ENCODE data around the gene ARF4. TPM values are rescaled to one million over a fixed set of nuclear protein-coding genes. Genes with fewer than 3 reads are reported as not detected.
"Not testable (repeated sequence)": the region's sequence is repeated elsewhere in the genome, so short reads cannot be mapped to it uniquely, and the experiment has no call there.

ARF4 gene
- total and polyA plus RNA-seq, 10 of the 15 experiments (the other 5 are each of a cell fraction or from before 2014, with no cell fraction given): 66.2 to 283 (median 128) TPM

DNA sequence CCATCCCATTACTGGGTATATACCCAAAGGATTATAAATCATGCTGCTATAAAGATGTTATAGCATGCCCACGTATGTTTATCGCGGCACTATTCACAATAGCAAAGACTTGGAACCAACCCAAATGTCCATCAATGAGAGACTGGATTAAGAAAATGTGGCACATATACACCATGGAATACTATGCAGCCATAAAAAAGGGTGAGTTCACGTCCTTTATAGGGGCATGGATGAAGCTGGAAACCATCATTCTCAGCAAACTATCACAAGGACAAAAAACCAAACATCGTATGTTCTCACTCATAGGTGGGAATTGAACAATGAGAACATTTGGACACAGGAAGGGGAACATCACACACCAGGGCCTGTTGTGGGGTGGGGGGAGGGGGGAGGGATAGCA is 14.7 kb upstream of the ARF4 start:
- H3K27me3 ChIP-seq (replicated peaks in 1 of 2; ENCODE audit: control insufficient read depth in 2 of 2, insufficient read depth in 2 of 2, low read length in 1 of 2); H3K27ac ChIP-seq (ENCODE audit: control insufficient read depth, insufficient read depth); in situ Hi-C loops (cut with MboI); RAD21 ChIA-PET (ENCODE audit: unreplicated experiment); H3K4me3 ChIP-seq; H4K20me1 ChIP-seq (ENCODE audit: control insufficient read depth, insufficient read depth); DNase-seq (ENCODE audit: low read depth, low spot score); H3K4me1 ChIP-seq (ENCODE audit: control insufficient read depth, insufficient read depth, low read length); H3K36me3 ChIP-seq (ENCODE audit: control insufficient read depth in 2 of 2, insufficient read depth in 2 of 2, low read length in 1 of 2); ATAC-seq; H3K4me2 ChIP-seq (ENCODE audit: control insufficient read depth, insufficient read depth); POLR2A ChIA-PET; H3K9me3 ChIP-seq (replicated peaks; ENCODE audit: control insufficient read depth, insufficient read depth, low read length); BruUV-seq (replicated peaks); SMC1A ChIA-PET (ENCODE audit: uncharacterized antibody, unreplicated experiment); intact Hi-C loops (cut with micrococcal nuclease; ENCODE audit: unreplicated experiment); H2AFZ ChIP-seq (ENCODE audit: control insufficient read depth, low read depth, low read length); H3K79me2 ChIP-seq (ENCODE audit: control insufficient read depth, insufficient read depth, low read length); FAIRE-seq; CTCF ChIA-PET; H3K9ac ChIP-seq (ENCODE audit: control insufficient read depth, insufficient read depth, low read length): not testable (repeated sequence)
- 85% methylated on average over 4 of the region's 5 CpGs for WGBS (ENCODE audit: insufficient coverage, insufficient replicate concordance, low lambda C conversion rate, missing lambda C conversion rate)

DNA sequence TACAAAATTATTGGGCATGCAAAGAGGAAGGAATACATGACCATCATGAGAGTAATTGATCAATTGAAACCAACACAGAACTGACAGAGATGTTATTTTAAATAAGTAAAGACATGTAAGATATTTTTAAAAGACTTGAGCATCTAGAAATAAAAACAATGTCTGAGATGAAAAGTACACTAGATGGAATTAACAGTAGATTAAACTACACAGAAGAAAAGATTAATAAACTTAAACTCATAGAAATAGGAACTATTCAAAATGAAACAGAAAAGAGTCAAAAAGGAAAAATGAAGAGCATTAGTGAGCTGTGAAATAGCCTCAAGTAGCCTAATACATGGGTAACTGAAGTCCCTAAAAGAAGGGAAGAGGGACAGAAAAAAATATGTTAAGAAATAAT is 8.5 kb upstream of the ARF4 start:
- DNase-seq (ENCODE audit: low read depth, low spot score) (no peak), ATAC-seq (no peak), FAIRE-seq (no peak)
- H2AFZ ChIP-seq (ENCODE audit: control insufficient read depth, low read depth, low read length): no peak overlapping the region
- TF ChIP-seq GABPA (IDR thresholded peaks at IDR 0.05; ENCODE audit: low read depth) (no peak), SIX5 (IDR thresholded peaks at IDR 0.05; ENCODE audit: low read depth, low read length, severe bottlenecking) (no peak), IKZF2 (IDR thresholded peaks at IDR 0.05) (no peak), ZNF24 (IDR thresholded peaks at IDR 0.05) (no peak), RBBP5 (conservative IDR thresholded peaks at IDR 0.05) (no peak), YY1 (IDR thresholded peaks at IDR 0.05; ENCODE audit: low read depth, low read length) (no peak), DPF2 (IDR thresholded peaks at IDR 0.05) (no peak), SMAD1 (IDR thresholded peaks at IDR 0.05; ENCODE audit: low read depth, partially characterized antibody) (no peak), PML (IDR thresholded peaks at IDR 0.05; ENCODE audit: low read length) (no peak), BCL11A (IDR thresholded peaks at IDR 0.05; ENCODE audit: low read depth, low read length) (no peak)
- TF ChIP-seq, protein P1, sequence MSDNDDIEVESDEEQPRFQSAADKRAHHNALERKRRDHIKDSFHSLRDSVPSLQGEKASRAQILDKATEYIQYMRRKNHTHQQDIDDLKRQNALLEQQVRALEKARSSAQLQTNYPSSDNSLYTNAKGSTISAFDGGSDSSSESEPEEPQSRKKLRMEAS (IDR thresholded peaks at IDR 0.05; ENCODE audit: low read depth, low read length): no peak
- TF ChIP-seq, protein P2, sequence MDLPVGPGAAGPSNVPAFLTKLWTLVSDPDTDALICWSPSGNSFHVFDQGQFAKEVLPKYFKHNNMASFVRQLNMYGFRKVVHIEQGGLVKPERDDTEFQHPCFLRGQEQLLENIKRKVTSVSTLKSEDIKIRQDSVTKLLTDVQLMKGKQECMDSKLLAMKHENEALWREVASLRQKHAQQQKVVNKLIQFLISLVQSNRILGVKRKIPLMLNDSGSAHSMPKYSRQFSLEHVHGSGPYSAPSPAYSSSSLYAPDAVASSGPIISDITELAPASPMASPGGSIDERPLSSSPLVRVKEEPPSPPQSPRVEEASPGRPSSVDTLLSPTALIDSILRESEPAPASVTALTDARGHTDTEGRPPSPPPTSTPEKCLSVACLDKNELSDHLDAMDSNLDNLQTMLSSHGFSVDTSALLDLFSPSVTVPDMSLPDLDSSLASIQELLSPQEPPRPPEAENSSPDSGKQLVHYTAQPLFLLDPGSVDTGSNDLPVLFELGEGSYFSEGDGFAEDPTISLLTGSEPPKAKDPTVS (IDR thresholded peaks at IDR 0.05; ENCODE audit: low read depth, low read length): no peak
- no peaks in the 10 kb centered on the region; a peak in 1 of 4 replicates for H3K36me3 ChIP-seq (ENCODE audit: control insufficient read depth in 2 of 2, insufficient read depth in 2 of 2, low read length in 1 of 2)
- POLR2A ChIA-PET: no interaction called here
- H4K20me1 ChIP-seq (ENCODE audit: control insufficient read depth, insufficient read depth): no peaks in the 10 kb centered on the region
- no peaks in the 10 kb centered on the region for H3K27me3 ChIP-seq (replicated peaks in 1 of 2; ENCODE audit: control insufficient read depth in 2 of 2, insufficient read depth in 2 of 2, low read length in 1 of 2)
- RAD21 ChIA-PET (ENCODE audit: unreplicated experiment): no interaction called here
- H3K9ac ChIP-seq (ENCODE audit: control insufficient read depth, insufficient read depth, low read length): no peak overlapping the region
- H3K79me2 ChIP-seq (ENCODE audit: control insufficient read depth, insufficient read depth, low read length): no peaks in the 10 kb centered on the region
- SMC1A ChIA-PET (ENCODE audit: uncharacterized antibody, unreplicated experiment): no interaction called here
- CTCF ChIA-PET: no interaction called here
- no peak overlapping the region for H3K4me2 ChIP-seq (ENCODE audit: control insufficient read depth, insufficient read depth)
- intact Hi-C loops (cut with micrococcal nuclease; ENCODE audit: unreplicated experiment): no loop called here
- no peaks in the 10 kb centered on the region for H3K4me1 ChIP-seq (ENCODE audit: control insufficient read depth, insufficient read depth, low read length)
- no TSS peak for BruUV-seq (replicated peaks)
- H3K4me3 ChIP-seq: no peak overlapping the region
- H3K27ac ChIP-seq (ENCODE audit: control insufficient read depth, insufficient read depth): no peak overlapping the region
- in situ Hi-C loops (cut with MboI): no loop called here
- H3K9me3 ChIP-seq (replicated peaks; ENCODE audit: control insufficient read depth, insufficient read depth, low read length): no peaks in the 10 kb centered on the region; the same call in 1 of the 3 replicates
